HG03565 (cell line): ENCODE data around the gene TFDP1.

Experiments used
- ATAC-seq: cut with Tn5 transposase; IDR thresholded peaks from one replicate; pipeline ENCODE4 v1.9.1; 2021; ENCODE audit warnings: mild to moderate bottlenecking, moderate library complexity; ENCODE audit not compliant: unreplicated experiment

Gene TFDP1

DNA sequence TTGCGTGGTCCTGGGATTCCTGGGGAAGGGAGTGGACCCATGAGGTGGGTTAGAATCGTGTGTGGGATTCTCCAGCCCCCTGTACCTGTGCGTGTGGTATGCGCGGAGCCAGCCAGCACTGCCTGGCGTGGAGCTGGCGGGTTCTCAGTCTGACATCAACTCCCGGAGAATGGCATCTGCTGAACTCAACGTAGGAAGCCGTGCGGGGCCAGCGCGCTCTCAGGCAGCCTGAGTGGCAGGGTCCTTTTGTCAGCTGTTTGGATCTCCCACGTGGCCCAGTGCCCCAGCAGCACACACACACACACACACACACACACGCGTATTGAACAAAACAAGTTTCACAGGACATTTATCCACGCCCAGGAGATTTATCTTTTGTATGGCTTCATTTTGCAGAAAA lies 45.3 kb downstream of the TFDP1 start:
- no peak for ATAC-seq

DNA sequence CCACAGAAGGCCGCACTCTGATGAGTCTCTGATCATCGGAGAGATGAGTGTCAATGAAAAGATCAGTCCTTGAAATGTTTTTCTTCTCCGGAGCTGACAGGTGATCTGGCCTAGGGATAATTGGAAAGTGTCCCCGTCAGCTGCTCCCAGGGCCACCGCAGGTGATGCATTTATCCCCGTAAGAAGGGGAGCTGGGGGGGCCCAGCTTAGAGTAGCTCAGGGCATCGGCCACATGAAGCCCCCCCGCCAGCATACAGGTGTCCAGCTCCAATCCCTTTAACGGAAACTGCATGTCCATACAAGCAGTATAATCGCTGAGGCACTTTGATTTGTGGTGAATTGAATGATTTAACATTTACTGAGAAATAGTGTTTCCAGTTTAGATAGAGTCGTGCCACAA lies 45.7 kb downstream of the TFDP1 start:
- no peak for ATAC-seq

GRCh38 chr13:113630804-113631203 lies 46.3 kb downstream of the TFDP1 start:
- no peak for ATAC-seq

DNA sequence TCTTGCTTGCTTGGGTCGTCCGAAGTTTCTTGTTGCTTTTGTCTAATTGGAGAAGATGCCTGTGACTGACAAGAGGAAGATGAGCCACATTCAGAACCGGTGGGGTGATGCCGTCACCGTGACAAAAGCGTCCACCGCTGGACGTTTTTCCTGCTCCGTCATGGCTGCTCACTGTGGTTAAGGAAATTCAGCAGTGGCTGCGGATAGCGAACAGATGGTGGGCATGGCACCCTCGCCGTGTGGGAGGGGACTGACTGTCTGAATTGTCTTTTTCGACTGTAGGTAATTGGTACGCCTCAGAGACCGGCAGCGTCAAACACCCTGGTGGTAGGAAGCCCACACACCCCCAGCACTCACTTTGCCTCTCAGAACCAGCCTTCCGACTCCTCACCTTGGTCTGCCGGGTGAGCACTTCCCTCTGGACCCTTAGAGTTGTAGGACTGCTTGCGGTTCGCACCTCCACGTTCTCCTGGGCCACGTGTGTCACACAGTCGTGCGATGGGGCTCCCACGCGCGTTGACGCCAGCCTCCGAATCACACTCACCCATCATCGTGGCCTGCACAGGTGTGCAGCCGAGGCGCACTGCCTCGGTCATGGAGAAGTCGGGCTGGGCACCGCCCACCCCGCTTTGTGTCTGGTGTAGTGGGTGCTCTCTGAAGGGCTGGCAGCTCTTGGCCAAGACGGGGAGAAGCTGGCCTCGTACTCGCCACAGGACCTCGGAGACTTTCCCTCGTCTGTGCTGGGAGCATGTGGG lies 47.0 kb downstream of the TFDP1 start:
- no peak for ATAC-seq

- no peak for ATAC-seq
Measured at GRCh38 chr13:113632706-113633484, 48.3 kb downstream of the TFDP1 start.

DNA sequence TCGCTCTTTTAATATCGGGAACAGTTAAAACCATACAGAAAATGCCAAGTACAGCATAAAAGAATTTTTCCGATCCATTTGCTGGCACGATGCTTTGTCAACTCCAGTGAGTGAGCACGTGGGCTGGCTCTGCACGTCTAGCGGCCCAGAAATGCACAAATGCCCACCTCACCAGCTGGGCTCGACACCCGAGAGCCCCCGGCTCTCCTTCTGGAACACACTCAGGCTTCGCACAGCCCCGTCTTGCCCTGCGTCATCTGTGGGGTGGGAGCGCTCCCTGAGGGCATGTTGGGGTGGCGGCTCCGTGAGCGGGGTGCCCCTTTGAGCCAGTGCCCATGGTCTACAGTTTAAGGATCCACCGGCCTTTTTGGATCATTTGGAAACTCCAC lies 48.9 kb downstream of the TFDP1 start:
- no peak for ATAC-seq

DNA sequence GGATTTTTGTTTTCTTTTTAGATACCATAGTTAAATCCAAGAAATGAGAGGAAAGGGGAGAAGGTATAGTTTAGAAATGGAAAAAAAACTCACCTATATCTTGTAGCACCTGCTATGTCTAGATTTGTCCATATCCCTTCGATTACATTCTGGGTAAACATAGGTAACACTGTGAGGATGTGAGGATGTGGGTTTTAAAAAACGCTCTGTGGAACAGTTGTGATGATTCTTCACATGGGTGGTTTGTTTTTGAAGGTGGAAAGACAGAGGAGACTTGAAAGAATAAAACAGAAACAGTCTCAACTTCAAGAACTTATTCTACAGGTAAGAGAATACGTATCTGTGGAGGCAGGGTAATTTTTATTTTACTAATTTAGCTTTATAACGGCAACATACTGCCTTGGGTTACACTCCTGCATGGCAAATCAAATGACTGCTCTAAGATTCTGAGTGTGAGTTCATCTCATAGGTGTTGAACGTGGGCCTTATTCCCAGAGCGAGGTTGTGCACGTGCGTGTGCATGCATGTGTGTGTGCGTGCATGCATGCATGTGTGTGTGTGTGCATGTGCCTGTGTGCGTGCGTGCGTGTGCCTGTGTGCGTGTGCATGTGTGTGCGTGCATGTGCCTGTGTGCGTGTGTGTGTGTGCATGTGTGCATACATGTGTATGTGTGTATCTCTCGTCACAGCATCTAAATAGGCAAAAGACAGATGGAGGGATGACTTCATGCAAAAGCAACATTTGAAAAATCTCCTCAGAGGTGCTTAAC lies 49.9 kb downstream of the TFDP1 start:
- no peak for ATAC-seq

DNA sequence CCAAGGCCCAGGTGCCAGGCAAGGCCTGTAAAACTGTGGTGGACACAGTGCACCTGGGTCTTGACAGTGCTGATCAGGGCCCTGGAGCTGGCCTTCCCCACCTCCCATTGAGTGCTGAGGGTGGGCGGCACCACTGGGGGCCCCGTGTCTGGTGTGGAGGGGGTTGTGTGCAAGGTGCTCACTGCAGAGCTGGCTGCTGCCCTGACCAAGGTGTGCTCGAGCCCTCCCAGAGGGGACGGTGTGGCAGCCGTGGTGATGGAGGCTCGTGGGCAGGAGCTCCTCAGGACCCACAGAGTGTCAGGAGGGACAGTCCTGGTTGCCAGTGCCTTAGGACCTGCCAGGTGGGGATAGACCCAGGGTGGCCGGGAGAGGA lies 50.5 kb downstream of the TFDP1 start:
- ATAC-seq = no peak

- ATAC-seq = no peak
Measured at GRCh38 chr13:113635709-113636108, 51.2 kb downstream of the TFDP1 start.

DNA sequence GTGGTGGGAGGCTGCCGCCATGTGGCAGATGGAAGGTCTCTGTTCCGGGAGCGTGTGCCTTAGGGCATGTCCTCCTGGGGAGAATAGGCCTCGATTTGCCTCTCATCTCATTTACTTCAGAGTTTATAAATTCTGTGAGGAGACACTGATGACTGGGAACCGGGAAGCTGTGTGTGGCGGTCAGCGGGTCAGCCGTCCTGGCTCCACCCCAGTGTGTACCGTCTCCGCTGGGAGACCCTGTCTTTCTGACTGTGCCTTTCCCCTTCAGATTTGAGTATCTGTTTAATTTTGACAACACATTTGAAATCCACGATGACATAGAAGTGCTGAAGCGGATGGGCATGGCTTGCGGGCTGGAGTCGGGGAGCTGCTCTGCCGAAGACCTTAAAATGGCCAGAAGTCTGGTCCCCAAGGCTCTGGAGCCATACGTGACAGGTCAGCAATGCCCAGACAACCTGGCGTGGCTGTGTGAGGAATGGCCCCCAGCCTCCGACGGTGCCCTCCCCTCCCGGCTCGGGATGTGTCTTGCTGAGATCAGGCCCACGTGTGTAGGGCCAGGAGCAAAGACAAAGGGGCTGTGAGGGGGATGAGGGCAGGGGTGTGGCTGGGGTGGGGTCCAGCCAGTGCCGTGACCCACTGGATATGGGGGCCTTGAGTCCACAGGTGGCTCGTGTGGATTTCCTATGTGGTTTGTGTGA lies 51.9 kb downstream of the TFDP1 start:
- no peak for ATAC-seq

DNA sequence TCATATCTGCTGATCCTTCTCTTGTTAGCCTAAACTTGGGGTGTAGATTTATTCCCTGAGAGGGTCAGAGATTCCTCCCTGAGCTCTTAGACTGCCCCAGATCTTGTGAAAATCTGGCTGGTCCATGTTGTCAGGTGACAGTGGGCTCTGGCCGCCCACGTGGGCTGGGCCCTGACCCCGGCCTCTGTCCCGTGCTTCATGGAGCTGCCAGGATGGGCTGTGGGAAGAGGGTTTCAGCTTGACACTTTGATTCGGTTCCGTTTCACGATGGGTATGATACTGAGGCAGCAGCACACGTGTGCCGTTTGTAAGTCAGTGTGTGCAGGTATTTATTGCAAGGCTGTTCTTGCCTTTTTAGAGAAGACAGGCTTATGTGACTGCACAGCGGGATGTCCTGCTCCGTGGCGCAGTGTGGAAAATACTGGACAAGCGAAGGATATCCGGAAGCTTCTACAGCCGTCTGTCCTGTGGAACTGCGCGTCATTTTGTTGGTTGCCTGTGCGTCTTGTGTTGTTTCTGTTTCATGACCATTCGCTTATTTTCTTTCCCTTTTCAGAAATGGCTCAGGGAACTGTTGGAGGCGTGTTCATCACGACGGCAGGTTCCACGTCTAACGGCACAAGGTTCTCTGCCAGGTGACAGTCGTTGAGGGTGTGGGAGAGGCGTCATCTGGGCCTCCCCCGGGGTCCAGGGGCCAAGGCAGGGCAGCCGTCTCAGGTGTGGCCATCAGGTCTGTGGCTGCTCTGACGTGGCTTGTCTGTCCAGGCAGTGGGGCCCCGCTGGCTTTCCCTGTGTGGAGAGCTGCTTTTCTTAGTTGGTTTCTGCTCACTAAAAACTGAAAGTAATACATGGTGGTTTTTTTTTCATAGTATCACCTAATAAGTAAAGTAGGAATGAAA lies 53.0 kb downstream of the TFDP1 start:
- ATAC-seq = no peak

- no peak for ATAC-seq
Measured at GRCh38 chr13:113638173-113638746, 53.7 kb downstream of the TFDP1 start.

DNA sequence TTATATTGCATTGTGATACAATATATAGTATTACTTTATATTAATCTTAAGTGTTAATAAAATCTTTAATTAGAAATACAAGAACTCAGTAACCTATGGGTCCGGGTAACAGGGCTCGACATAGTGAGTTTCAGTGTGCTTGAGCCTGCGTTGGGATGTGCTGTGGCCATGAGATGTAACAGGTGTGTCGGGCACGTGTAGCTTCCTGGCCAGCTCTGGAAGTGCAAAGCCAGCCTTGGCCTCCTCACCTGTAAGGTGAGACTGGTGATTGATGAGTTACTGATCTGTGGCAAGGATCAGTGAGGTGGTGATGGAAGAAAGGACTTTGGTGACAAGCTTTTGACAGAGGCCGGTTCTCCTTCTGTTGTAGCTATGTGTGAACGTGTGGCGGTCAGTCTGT lies 54.3 kb downstream of the TFDP1 start:
- no peak for ATAC-seq

DNA sequence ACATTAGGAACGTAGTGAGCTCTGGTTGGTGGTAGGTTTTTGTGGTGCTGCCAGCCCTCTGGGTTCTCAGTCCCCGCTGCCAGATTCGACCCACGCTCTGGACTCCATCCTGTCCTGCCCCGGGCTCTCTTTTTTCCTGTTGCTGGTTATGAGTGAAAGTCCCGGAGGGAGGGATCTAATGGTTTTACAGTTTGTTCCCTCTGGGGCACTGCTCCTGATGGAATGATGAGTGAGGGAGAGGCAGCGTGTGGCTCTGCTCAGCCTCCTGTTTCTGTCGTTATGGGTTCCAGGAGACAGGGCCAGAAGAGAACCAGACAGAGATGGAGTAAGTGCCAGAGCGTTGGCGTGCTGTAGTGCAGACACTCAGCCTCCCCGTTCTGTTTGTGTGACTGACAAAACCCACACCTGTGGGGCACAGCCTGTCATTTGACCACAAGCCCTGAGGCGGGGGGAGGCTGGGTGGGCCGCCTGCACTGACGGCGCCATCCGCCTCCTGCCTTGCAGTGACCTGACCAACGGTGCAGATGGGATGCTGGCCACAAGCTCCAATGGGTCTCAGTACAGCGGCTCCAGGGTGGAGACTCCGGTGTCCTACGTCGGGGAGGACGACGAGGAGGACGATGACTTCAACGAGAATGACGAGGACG lies 55.2 kb downstream of the TFDP1 start:
- no peak for ATAC-seq

- ATAC-seq = no peak
Measured at GRCh38 chr13:113641426-113641825, 56.9 kb downstream of the TFDP1 start.

DNA sequence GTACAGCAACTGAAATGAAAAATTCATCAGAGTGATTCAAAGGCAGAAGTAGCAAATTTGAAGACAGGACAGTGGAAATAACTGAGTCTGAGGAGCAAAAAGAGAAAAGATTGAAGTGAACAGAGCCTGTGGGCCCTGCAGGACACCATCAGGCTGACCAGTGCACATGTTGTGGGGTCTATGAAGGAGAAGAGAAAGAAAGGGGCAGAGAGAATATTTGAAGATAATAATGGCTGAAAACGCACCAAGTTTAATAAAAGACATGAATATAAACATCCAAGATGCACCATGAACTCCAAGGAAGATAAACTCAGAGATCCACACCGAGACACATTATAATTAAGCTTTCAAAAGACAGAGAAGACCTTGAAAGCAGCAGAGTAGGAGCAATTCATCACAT lies 58.0 kb downstream of the TFDP1 start:
- ATAC-seq = no peak

GRCh38 chr13:113643593-113643992 lies 59.0 kb downstream of the TFDP1 start:
- no peak for ATAC-seq

GRCh38 chr13:113644800-113645199 lies 60.2 kb downstream of the TFDP1 start:
- no peak for ATAC-seq

GRCh38 chr13:113645329-113645728 lies 60.8 kb downstream of the TFDP1 start:
- no peak for ATAC-seq
